Fibroblast of skin of left quadriceps (primary cell): ENCODE results near the gene SLC48A1.
"Not testable (repeated sequence)": the region's sequence is repeated elsewhere in the genome, so short reads cannot be mapped to it uniquely, and the experiment has no call there.

Source experiments
- DNase-seq, 2 experiments: peaks; one replicate each; pipeline ENCODE4 v3.0.0-alpha.2; 2013; ENCODE audit warnings: low read depth in 2 of 2

SLC48A1 gene

DNA sequence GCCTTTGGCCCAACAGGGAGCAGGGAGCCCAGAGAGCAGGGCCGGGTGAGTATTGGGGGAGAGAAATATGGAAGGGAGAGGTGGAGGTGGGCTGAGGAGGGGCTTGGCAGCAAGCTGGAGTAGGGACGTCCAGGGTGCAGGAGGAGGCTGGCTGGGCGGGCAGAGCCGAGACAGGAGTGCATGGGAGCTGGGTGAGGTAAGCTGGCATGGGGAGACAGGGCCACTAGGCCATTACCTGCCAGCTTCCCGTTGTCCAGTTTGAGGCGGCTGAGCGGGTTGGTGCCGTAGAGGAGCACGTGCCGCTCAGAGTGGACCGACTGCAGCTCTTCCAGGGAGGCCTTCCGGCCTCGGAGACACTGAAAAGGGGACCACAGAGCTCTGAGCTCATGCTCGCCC is 18.3 kb downstream of the SLC48A1 start:
- no peak for DNase-seq

DNA sequence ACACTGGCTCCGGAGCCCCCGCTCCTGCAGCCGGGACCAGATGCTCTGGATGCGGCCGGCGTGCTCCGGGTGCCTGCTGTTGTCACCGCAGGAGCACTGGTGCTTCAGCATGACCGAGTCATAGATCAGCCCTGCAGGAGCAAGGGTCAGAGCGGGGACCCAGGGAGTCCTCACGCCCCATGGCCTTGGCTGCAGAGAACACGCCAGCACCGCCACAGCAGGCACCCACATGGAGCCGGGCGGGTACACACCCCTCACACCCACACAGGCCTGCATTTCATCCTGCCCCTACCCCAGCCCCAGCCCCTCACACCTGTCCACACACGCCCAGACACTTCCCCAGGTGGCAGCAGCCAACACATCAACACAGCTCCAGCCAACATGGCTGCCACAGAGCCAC is 18.8 kb downstream of the SLC48A1 start:
- DNase-seq = no peak

DNA sequence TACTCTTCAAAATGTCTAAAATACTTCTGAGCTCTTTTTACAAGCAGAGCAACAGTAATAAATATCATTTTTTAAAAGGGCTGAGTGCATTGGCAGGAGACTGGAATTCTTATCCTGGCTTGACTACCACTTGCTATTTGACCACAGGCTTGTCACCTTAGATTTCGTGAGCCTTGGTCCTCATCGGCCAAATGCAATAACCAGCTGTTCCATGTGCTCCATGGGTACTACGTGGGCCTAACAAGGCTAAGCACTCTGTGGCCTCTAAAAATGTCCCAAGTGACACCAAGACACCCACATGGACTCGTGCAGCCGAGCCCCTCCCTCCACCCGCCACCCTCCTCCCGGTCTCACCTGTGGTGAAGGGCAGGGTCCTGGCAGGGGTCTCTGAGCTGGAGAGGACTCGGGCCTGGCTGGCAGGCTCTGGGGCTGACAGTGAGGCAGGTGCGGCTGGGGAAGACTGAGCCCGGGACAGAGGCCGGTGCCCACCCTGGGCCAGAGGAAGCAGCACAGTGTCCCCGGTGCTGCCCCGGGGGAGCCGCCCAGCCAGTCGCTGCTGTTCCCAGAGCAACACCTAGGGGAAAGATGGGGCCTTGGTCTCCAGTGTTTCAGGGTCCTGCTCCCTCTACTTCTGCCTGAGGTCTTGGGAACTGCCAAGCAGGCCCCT is 20.1 kb downstream of the SLC48A1 start:
- DNase-seq = no peak

DNA sequence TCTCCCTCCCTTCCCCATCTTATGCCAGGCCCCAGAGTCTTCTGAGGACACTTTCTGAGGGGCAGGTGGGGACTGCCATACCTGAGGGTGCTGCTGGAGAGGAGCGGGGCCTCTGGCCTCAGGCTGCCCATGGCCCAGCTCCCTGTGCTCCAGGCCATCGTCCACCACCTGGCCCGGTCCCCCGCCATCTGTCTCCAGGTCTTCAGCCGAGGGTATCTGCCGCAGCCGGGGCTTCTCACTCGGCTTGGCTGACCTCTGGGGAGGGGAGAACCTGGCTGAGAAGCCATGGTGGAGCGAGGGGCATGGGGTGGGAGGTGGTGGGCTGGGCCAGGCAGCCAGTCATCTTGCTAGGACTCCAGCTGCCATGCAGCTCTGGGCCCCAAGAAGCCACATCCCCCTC is 21.6 kb downstream of the SLC48A1 start:
- DNase-seq = no peak

DNA sequence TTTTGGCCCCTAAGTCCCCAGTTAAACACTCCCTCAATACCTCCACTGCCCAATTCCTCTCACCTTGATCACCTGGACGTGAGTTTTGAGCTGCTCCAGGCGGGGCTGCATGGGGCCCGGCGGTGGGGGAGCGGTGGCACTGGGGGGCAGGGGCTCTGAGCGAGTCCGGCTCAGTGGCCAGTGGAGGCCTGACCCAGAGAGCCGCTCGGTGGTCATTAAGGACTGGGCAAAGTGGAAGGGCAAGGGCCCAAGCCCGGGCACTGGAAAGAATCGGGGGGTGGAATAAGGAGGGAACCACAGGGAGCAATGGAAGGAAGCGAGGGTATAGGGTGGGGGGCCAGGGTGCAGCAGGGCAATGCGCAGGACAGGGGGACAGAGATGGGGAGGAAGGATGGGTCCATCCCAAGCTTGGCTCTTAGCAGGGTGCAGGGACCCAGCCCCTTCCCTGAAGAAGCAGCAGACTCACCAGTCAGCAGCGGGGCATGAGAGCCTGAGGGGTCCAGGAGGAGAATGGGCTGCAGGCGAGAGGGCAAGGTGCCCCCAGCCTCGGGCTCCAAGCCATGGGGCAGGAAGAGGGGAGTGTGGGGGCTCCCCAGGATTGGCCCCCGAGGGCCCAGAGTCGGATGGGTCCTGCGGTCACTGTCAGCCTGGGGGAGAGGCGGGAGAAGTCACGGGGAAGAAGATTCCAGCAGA is 22.2 kb downstream of the SLC48A1 start:
- DNase-seq = no peak

DNA sequence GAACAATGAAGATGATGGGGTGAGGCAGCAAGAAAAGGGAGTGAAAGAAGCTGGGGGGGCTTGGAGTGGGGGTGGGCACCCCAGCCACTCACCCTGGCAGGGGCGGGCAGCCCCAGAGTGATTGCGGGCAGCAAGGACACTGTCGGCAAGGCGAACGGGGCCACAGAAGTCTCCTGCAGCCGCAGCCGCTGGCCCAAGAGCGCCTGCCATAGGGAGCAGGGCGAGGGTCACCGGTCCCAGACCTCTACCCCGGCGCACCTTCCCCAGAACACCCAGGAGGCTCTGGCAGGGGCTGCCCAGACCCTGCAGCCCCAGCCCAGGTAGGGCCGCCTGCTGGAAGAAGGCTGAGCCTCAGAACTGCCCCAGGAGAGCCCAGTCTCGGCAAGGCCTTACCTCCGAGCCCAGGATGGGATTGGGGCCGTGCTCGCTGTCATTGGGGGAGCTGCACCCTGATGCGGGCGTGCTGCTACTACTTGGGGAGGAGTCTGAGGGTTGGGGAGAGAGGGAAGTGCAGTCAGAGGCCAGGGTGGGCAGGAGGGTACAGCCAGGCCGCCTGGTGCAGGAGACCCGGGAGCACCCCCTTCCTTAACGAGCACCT is 22.9 kb downstream of the SLC48A1 start:
- DNase-seq = no peak

DNA sequence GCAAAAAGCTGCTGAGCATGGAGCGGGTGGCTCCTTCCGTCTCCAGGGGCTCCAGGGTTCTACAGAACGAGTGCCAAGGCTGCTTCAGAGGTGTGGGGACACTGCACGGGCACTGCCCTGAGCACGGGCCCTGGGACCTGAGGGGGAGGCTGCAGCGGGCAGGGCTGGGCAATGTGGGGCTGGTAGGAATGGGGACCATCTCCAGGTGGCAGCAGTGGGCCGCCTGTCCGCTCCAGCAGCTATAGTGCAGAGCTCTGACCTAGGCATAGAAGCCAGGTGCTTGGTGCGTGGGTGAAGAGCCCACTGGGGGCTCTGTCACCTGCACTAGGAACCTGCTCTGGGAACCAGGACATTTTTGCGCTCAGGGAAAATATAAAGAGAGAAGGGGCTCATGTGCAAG is 24.4 kb downstream of the SLC48A1 start:
- DNase-seq = no peak

DNA sequence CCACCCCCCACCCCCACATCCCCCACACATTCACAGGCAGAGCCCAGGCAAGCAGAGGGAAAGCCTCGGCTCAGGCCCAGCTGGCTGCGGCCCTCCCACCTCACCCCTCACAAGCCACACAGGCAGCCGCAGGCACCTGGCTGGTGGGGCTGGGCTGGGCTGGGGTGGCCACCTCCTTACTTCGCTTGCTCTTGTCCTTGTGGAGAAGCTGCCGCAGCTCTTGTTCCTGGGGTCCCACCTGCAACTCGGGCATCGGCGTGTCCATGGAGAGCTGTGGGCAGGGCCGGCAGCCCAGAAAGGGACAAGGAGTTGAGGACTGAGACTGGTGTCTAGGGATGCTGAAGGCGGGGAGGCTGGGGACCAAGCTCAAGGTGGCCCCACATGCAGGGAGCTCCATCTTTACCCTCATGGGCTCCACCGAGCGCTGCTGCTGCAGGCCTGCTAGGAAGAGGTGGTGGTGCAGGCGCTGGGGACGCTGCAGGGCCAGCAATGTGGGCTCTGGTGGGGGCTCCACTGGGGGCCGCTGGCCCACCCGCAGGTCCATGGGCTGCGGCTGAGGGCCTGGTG is 25.4 kb downstream of the SLC48A1 start:
- no peak for DNase-seq

DNA sequence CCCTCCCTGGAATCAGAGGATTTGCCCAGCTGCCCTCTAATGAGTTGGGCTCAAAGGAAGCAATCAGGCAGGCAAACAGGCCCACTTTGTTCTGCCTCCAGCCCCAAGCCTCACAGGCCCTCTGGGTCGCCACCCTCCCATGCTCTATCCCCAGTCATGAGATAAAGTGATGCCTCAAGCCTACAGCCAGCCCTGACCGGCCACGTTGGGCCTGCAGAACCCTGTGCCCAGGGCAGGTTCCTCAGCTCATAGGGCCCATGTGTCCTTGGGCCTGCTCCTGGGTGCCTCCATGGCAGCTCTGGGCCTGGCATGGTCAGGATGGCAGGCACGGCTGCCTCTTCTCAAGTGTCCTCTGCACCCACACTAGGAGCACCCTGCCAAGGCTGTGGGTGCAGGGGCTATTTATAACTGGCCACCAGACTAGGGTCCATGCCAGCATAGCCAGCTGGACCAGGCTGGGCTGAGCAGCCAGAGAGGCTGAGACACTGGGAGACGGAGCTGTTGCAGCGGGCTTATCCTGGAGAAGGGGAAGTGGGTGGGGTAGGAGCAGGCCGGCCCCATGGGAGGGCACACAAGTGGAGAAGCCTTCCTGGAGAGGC is 26.4 kb downstream of the SLC48A1 start:
- DNase-seq = no peak

DNA sequence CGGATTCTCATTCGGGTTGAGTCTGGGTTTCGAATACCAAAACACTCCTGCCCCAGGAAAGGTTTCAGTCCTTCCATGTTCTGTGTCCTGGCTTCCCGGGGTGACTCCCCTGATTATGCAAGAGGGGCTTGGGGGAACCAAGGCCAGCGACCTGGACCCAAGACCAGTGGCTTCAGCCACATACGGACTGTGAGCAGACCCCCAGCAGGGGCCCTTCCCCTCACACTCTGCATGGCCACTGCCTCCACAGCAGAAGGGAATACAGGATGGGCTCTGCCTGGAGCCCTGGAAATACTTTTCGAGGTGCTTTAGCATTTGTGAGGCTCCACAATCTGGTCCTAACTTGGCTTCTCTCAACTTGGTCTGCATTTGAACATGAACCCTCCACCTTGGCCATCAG is 27.5 kb downstream of the SLC48A1 start:
- no peak for DNase-seq

DNA sequence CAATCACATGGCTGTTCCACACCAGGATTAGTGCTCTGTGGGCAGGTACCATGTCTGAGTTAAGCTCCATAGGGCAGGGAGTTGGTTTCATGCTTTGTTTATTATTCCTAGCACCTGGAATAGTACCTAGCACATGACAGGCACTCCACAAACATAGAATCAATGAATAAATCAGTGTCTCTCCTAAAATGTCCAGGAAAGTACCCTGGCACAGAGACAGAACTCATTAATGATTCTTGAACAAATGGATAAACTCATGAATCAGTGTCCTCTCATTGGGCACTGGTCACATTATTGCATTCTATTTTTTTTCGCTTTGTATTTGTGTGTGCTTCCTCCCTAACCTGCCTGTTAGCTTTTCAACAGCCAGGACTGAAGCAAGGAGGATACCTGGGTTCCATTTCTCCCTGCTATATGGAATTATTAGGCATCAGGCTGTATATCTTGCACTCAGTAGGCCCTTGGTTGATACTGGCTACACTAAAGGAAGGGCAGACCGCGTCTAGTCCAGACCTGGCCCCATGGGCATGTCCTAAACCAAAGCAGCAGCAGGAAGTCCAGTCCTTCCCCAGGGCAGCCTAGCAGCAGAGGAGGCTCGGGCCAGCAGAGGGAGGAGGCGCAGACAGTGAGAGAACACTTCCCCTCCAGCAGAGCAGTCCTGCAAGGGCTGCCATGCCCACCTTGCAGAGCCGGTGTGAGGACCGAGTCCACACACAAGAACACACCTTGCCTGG is 28.3 kb downstream of the SLC48A1 start:
- no peak for DNase-seq

DNA sequence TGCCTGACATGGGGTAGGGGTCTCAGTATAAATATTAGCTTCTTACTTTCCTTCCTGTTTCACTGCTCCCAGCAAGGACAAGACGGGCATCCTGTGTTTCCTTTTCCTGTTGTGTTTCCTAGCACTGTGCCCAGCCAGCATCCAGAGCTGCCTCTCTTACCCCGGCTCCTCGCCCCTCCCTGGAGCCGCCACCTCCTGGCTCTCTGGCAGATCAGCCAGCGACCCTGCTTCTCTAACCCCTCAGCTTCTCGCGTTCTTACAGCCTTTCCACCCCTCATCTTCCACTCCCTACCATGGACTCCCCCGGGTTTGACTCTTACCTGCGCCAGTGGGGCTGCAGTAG is 28.8 kb downstream of the SLC48A1 start:
- no peak for DNase-seq

DNA sequence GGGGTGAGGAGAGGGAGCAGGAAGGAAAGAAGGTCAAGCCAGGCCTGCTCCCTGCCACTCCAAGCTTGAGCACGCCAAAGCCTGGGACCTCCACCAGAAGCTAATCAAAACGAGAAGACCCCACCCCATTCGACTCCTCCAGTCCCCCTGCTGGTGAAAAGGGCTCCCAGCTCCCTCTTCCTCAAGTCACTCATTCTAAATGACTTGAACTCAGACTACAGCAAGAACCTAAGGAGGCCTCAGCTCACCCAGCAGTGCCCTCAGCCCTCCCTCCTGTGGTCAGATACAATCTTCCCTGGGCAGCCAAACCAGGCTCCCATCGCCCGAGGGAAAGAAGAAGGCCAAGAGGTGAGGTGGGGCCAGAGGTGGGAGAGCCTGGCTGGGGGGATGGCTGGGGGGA is 29.3 kb downstream of the SLC48A1 start:
- no peak for DNase-seq

DNA sequence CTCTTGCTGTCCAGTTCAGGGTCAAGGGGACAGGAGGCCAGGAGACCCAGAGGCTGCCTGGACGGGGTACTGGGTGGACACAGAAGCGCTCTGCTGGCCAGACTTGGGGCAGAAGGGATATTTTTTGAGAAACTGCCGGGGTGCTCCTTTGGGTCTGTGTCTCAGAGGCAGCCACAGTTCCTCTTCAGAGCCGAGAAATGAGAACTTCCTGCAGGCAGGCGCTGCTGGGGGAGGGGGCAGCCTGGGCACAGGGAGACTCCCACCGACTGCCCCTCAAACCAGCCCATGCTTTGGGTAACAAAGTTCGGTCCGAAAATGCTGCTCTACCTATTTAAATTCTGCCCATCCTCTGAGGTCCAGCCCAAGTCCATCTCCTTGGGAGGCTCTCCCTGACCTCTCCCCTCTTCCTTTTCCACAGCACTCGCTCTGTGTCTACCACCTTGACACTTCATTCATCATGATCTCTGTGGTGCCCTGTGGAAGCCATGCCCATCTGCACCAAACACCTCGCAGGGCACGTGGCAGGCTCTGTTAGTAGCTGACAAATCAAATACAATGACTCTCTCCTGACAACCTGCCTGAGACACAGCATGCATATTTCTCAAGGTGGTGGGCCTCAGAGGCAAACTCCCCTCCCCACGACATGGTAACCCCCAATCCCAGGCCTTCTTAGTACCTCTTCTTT is 30.3 kb downstream of the SLC48A1 start:
- no peak for DNase-seq

DNA sequence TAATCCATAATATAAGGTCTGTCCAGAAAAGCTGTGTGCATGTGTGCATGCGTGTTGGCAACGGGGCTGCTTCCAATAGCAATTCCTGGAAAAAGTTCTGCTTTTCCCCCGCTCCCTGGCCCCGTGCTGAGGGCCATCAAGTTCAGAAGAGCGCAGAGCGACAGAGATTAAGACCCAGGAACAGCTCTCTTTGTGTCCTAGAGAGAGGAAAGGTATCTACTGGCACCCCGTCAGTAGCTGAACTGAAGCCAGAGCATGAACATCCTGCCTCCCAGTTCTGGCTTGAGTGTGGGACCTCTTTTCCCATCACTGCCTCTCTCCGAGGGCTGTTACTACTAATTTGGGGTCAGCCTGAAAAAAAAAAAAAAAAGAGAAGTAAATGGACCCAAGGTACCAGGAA is 31.1 kb downstream of the SLC48A1 start:
- no peak for DNase-seq

DNA sequence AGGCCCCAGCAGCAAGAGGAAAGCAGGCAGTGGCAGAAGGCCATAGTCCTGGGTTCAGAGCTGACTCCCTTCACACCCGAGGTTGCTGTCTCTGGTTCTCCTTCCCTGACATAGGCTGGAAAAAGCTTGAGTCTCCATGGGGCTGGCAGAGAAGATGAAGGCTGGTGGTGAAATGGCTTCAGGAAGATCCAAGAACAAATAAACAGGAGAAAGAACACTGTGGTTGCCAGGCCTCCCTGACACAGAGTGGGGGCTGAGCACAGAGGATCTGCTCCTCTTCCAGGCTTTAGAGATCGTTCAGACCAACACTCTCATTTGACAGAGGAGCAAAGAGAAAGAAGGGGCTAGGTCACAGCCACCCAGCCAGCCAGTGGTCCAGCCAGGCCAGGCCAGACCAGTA is 32.4 kb downstream of the SLC48A1 start:
- DNase-seq = no peak

DNA sequence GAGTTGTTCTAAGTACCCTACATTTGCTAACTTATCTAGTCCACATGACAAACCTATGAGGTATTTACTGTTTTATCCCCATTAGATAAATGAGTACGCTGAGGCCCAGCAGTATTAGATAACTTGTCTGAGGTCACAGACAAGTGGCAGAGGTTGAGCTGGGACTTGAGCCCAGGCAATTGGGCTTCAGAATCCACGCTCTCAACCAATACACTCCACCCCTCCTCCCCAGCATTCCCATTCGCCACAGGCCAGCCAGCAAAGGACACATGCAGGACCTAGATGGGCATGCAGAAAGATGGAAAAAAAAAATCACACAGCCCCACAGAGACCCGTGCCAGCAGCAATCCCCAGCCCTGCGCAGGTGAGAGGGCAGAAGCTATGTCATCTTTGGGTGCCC is 34.3 kb downstream of the SLC48A1 start:
- DNase-seq = no peak

DNA sequence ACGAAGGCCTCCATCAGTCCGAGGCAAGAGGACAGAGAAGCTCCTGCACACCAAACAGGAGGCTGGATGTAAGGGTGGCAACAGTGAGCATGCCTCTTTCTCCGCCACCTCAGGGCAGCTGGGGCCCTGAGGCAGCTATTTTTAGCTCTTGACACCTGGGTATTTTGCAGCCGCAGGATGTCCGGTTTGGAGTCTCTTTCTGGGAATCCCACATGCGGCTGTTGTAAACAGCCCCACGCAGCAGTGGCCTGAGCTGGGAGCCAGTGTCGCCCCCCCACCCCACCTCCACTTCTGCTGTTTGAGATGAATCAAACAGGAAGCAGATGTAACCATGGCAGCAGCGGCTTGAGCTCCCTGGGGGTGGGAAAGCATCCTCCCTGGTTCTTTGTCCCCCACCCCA is 35.0 kb downstream of the SLC48A1 start:
- no peak for DNase-seq

DNA sequence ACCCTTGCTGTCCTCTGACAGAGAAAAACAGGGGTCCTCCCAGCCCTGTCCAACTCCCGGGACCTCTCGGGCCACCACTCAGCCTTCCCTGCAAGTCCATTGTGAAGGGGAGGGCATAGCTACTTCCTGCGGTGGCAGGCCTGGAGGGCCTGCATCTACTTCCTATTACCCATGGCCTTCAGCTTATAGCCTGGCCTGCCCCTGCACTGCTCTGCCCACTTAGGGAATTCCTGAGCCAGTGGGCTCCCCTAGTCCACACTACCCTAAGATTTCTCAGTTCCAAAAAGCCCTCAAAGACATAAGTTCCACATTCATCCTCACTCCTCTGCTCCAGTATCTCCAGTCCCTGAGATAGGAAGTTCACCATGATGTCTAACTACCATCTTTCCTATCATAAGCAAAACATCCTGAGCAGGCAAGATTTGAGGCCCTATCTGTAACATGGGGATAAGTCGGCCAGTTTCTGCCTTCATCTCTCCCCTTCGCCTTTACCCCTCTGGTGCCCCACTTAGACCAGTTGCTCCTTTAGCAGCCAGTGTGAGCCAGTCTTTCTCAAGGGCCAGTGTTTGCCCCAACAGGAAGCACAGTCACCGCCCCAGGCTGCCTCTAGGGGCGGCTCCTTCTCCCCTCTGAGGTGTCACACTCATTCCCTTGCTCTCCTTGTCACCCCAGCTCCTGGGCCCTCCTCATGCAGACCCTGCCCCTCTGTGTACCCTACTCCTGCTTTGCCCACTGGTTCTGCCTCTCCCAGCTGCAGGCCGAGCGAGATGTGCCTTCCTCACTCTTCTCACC is 35.7 kb downstream of the SLC48A1 start:
- DNase-seq = no peak

DNA sequence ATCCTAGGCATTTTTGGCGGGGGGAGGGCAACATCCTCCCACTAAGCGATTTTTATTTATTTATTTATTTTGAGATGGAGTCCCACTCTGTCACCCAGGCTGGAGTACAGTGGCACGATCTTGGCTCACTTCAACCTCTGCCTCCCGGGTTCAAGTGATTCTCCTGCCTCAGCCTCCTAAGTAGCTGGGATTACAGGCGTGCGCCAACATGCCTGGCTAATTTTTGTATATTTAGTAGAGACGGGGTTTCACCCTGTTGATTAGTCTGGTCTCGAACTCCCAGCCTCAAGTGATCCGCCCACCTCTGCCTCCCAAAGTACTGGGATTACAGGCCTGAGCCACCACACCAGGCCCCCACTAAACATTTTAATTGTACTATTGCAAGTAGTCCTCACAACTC is 36.5 kb downstream of the SLC48A1 start:
- DNase-seq = not testable (repeated sequence)

DNA sequence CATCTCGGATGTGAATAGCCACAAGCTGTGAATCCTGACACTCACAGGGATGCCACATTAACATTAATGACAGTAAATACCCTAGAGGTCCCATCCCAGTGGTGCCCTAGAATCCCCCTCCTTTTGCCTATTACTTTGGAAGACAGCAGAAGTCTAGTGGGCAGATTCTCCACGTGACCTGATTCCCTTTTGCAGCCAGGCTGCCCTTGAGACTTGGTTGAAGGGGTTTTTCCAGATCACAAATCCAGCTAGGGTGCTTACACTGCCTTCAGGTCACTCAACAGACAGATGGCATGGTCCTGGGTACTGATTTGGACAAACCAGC is 38.0 kb downstream of the SLC48A1 start:
- DNase-seq = no peak
